Neural crest cell (in vitro differentiated cells): ENCODE measurements around the gene NUAK2. TPM values are rescaled to one million over a fixed set of nuclear protein-coding genes. Genes with fewer than 3 reads are reported as not detected.

Experiments used
- DNase-seq: peaks from one replicate; pipeline ENCODE4 v3.0.0; 2021; ENCODE audit warnings: low read depth, mixed read lengths, low spot score
- H3K27ac Mint-ChIP-seq: one replicate; pipeline ENCODE4 v1.8.0; 2021; ENCODE audit warnings: mild to moderate bottlenecking, mixed read lengths; ENCODE audit not compliant: unreplicated experiment
- H3K27me3 Mint-ChIP-seq: 2 replicates; pipeline ENCODE4 v1.8.0; 2021; ENCODE audit warnings: low read depth, mild to moderate bottlenecking, mixed read lengths
- H3K36me3 Mint-ChIP-seq: 2 replicates; pipeline ENCODE4 v1.8.0; 2021; ENCODE audit warnings: low read depth, mild to moderate bottlenecking, mixed read lengths
- H3K4me1 Mint-ChIP-seq: 2 replicates; pipeline ENCODE4 v1.8.0; 2021; ENCODE audit warnings: mixed read lengths
- H3K4me3 Mint-ChIP-seq: one replicate; pipeline ENCODE4 v1.8.0; 2021; ENCODE audit warnings: mild to moderate bottlenecking, mixed read lengths
- H3K9me3 Mint-ChIP-seq: 2 replicates; pipeline ENCODE4 v1.8.0; 2021; ENCODE audit warnings: mixed read lengths
- CTCF ChIP-seq: fragments of 200-600 bp; sonication (generic); conservative IDR thresholded peaks from 2 replicates; pipeline ENCODE4 v1.5.0; 2021; ENCODE audit warnings: antibody characterized with exemption, mild to moderate bottlenecking
- total RNA-seq: library from RNA; stranded (reverse); gene quantifications from 2 replicates; pipeline ENCODE4 v1.2.1, GENCODE V29; 2021

NUAK2 gene
- total RNA-seq, 1 donor from 2014 or later, result 15.4 TPM

GRCh38 chr1:205355075-205355453 lies 33.5 kb upstream of the NUAK2 start:
- no peaks in the 10 kb centered on the region for H3K9me3 Mint-ChIP-seq
- no peaks in the 10 kb centered on the region for H3K36me3 Mint-ChIP-seq
- no peak for TF ChIP-seq CTCF
- no peak overlapping the region for H3K27ac Mint-ChIP-seq
- peaks cover 75% of the 10 kb centered on the region for H3K4me1 Mint-ChIP-seq
- no peaks in the 10 kb centered on the region for H3K27me3 Mint-ChIP-seq
- H3K4me3 Mint-ChIP-seq, result peak overlapping the region; percentile 23
- DNase-seq, result no peak

- Mint-ChIP-seq H3K27ac (no peak overlapping the region), H3K27me3 (no peaks in the 10 kb centered on the region), H3K9me3 (no peaks in the 10 kb centered on the region), H3K4me3 (peak overlapping the region; percentile 60), H3K4me1 (peaks cover 75% of the 10 kb centered on the region), H3K36me3 (no peaks in the 10 kb centered on the region)
- peak; percentile 90 for TF ChIP-seq CTCF
- DNase-seq, result peak; percentile 75
Observed at GRCh38 chr1:205354259-205355074, 32.9 kb upstream of the NUAK2 start.

- Mint-ChIP-seq H3K4me1 (peaks cover 77% of the 10 kb centered on the region), H3K27me3 (no peaks in the 10 kb centered on the region), H3K27ac (no peak overlapping the region), H3K4me3 (no peak overlapping the region), H3K9me3 (no peaks in the 10 kb centered on the region), H3K36me3 (no peaks in the 10 kb centered on the region)
- no peak for TF ChIP-seq CTCF
- DNase-seq, result no peak
Observed at GRCh38 chr1:205353612-205354011, 32.1 kb upstream of the NUAK2 start.

- Mint-ChIP-seq H3K4me1 (peaks cover 75% of the 10 kb centered on the region), H3K27ac (no peak overlapping the region), H3K36me3 (no peaks in the 10 kb centered on the region), H3K9me3 (no peaks in the 10 kb centered on the region), H3K4me3 (no peak overlapping the region), H3K27me3 (no peaks in the 10 kb centered on the region)
- TF ChIP-seq CTCF, result no peak
- DNase-seq, result no peak
Observed at GRCh38 chr1:205353191-205353590, 31.6 kb upstream of the NUAK2 start.

- no peak for DNase-seq
Observed at GRCh38 chr1:205351984-205352713, 30.6 kb upstream of the NUAK2 start.

More at GRCh38 chr1:205351984-205352713, 30.6 kb upstream of the NUAK2 start:
- Mint-ChIP-seq H3K4me3 (peak overlapping the region; percentile 45), H3K4me1 (peaks cover 67% of the 10 kb centered on the region), H3K9me3 (no peaks in the 10 kb centered on the region), H3K27ac (peak overlapping the region; percentile 90), H3K36me3 (no peaks in the 10 kb centered on the region), H3K27me3 (peaks cover 5% of the 10 kb centered on the region)
- TF ChIP-seq CTCF, result no peak
